Tibial artery (tissue), 4 donors: ENCODE measurements around the gene SLC26A1.
"Not testable (repeated sequence)": the region's sequence is repeated elsewhere in the genome, so short reads cannot be mapped to it uniquely, and the experiment has no call there.

Experiments used
- DNase-seq, 2 donors: peaks; one replicate each; pipeline ENCODE4 v3.0.0-alpha.2; 2019
- H3K27ac ChIP-seq, 2 donors: fragments of 200-600 bp; sonication (generic) in 1 of 2; 1 replicate in 1 of 2; 2 replicates in 1 of 2; pipeline ENCODE4 v1.5.1; 2018 to 2019; ENCODE audit warnings: mild to moderate bottlenecking in 1 of 2
- H3K27me3 ChIP-seq, 2 donors: fragments of 200-600 bp; sonication (generic) in 1 of 2; one replicate each; pipeline versions ENCODE4 v1.5.1 to v1.6.0; 2016 to 2019
- H3K36me3 ChIP-seq, 3 donors: fragments of 200-600 bp; sonication (generic) in 2 of 3; one replicate each; pipeline ENCODE4 v1.5.1; 2016 to 2019; ENCODE audit warnings: mild to moderate bottlenecking in 2 of 3
- H3K4me1 ChIP-seq, 4 donors: fragments of 200-600 bp; sonication (generic) in 2 of 4; 1 replicate in 3 of 4; 2 replicates in 1 of 4; pipeline ENCODE4 v1.5.1; 2016 to 2019
- H3K4me3 ChIP-seq, 2 donors: fragments of 200-600 bp; sonication (generic) in 1 of 2; 1 replicate in 1 of 2; 2 replicates in 1 of 2; pipeline ENCODE4 v1.5.1; 2018 to 2019; ENCODE audit warnings: mild to moderate bottlenecking in 2 of 2
- H3K9me3 ChIP-seq, 3 donors: fragments of 200-600 bp; sonication (generic) in 1 of 3; one replicate each; pipeline ENCODE4 v1.5.1; 2016 to 2019
- CTCF ChIP-seq, 2 experiments: fragments of 200-600 bp in 1 of 2; fragments of 450-650 bp in 1 of 2; IDR thresholded peaks; one replicate each; pipeline ENCODE4 v1.5.1; 2017 to 2019; ENCODE audit warnings: antibody characterized with exemption in 2 of 2, mild to moderate bottlenecking in 1 of 2, moderate library complexity in 1 of 2
- intact Hi-C: fragments of 100-400 bp; cut with DNase I; formaldehyde crosslinking; loops from one replicate; pipeline ENCODE4 v1.15.0; 2023; ENCODE audit warnings: low total_unique reads

SLC26A1 gene

GRCh38 chr4:985123-985830, 7.9 kb downstream of the SLC26A1 start:
- H3K4me3 ChIP-seq, result peak overlapping the region in 1 of 2 donors; percentile 12

GRCh38 chr4:984336-985054, 8.7 kb downstream of the SLC26A1 start:
- H3K27ac ChIP-seq, result no peak overlapping the region
- no peaks in the 10 kb centered on the region for H3K9me3 ChIP-seq
- H3K27me3 ChIP-seq, result no peaks in the 10 kb centered on the region
- intact Hi-C loops, result no loop called here
- no peak for DNase-seq
- no peak for TF ChIP-seq CTCF (IDR thresholded peaks at IDR 0.05)
- peak overlapping the region in 1 of 2 donors; percentile 12 for H3K4me3 ChIP-seq
- H3K36me3 ChIP-seq, result peaks cover 0 to 8% (median 0%) of the 10 kb centered on the region in 3 donors
- peaks cover 0 to 31% (median 21%) of the 10 kb centered on the region in 4 donors for H3K4me1 ChIP-seq

More at GRCh38 chr4:985123-985830, 7.9 kb downstream of the SLC26A1 start:
- Histone ChIP-seq H3K27ac (no peak overlapping the region), H3K9me3 (no peaks in the 10 kb centered on the region), H3K27me3 (no peaks in the 10 kb centered on the region), H3K36me3 (peaks cover 0 to 16% (median 6%) of the 10 kb centered on the region in 3 donors), H3K4me1 (peaks cover 0 to 31% (median 21%) of the 10 kb centered on the region in 4 donors)
- intact Hi-C loops, result no loop called here
- TF ChIP-seq CTCF (IDR thresholded peaks at IDR 0.05), result no peak
- peak in 1 of 2 donors; percentile 63 for DNase-seq

DNA sequence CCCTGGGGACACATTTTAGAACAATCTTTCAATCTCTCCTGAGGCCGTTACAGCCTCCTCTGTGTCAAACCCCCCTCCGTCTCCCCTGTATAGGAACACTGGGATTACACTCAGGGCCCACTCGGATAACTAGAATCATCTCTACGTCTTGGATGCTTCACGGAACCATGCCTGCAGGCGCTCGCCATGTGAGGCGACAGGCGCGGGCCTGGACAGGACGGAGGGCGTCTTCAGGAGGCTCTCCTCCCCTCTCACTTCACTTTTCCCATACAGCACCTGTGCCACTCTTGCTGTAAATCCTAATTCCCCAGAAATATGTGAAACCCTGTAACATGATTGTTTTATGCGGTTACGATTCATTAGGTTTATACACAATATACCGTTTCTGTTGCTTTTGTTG, 10.4 kb downstream of the SLC26A1 start:
- no peaks in the 10 kb centered on the region for H3K27me3 ChIP-seq
- no peak for DNase-seq
- no peak for TF ChIP-seq CTCF (IDR thresholded peaks at IDR 0.05)
- H3K4me1 ChIP-seq, result peaks cover 0 to 24% (median 18%) of the 10 kb centered on the region in 4 donors
- no peaks in the 10 kb centered on the region for H3K9me3 ChIP-seq
- no peak overlapping the region for H3K4me3 ChIP-seq
- H3K36me3 ChIP-seq, result no peaks in the 10 kb centered on the region
- no peak overlapping the region for H3K27ac ChIP-seq
- intact Hi-C loops, result no loop called here

GRCh38 chr4:982291-982690, 10.9 kb downstream of the SLC26A1 start:
- H3K27ac ChIP-seq, result no peak overlapping the region
- DNase-seq, result no peak
- H3K4me3 ChIP-seq, result no peak overlapping the region
- TF ChIP-seq CTCF (IDR thresholded peaks at IDR 0.05), result no peak
- no peaks in the 10 kb centered on the region for H3K27me3 ChIP-seq
- peaks cover 0 to 19% (median 12%) of the 10 kb centered on the region in 4 donors for H3K4me1 ChIP-seq
- H3K9me3 ChIP-seq, result no peaks in the 10 kb centered on the region
- intact Hi-C loops, result no loop called here
- no peaks in the 10 kb centered on the region for H3K36me3 ChIP-seq

GRCh38 chr4:978957-979701, 14.1 kb downstream of the SLC26A1 start:
- Histone ChIP-seq H3K4me3 (no peak overlapping the region), H3K27me3 (no peaks in the 10 kb centered on the region), H3K9me3 (no peaks in the 10 kb centered on the region), H3K4me1 (peaks cover 0 to under 1% (median 0%) of the 10 kb centered on the region in 4 donors), H3K27ac (no peak overlapping the region), H3K36me3 (no peaks in the 10 kb centered on the region)
- DNase-seq, result no peak
- intact Hi-C loops, result loop anchor here (10.0 kb wide), 1 partner anchor 1956 kb away; no protein-coding TSS in a partner anchor
- no peak for TF ChIP-seq CTCF (IDR thresholded peaks at IDR 0.05)

DNA sequence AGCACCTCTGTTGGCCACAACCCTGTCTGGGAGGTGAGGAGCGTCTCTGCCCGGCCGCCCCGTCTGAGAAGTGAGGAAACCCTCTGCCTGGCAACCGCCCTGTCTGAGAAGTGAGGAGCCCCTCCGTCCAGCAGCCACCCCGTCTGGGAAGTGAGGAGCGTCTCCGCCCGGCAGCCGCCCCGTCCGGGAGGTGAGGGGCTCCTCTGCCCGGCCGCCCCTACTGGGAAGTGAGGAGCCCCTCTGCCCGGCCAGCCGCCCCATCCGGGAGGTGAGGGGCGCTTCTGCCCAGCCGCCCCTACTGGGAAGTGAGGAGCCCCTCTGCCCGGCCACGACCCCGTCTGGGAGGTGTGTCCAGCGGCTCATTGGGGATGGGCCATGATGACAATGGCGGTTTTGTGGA, 17.2 kb downstream of the SLC26A1 start:
- DNase-seq, H3K9me3 ChIP-seq, H3K27ac ChIP-seq, H3K4me3 ChIP-seq, H3K27me3 ChIP-seq, H3K36me3 ChIP-seq: not testable (repeated sequence)
- peaks cover 0 to 26% (median 23%) of the 10 kb centered on the region in 4 donors for H3K4me1 ChIP-seq
- intact Hi-C loops, result loop anchor here (10.0 kb wide), 1 partner anchor 1959 kb away; no protein-coding TSS in a partner anchor
